ENCODE measurements around the gene CDKN2B-AS1. TPM values are rescaled to one million over a fixed set of nuclear protein-coding genes. Genes with fewer than 3 reads are reported as not detected.
A peak's percentile ranks its signal among the peaks of the same experiment; 100 is the strongest.

CDKN2B-AS1 gene
- total RNA-seq, 1 donor = 9.5 TPM

DNA sequence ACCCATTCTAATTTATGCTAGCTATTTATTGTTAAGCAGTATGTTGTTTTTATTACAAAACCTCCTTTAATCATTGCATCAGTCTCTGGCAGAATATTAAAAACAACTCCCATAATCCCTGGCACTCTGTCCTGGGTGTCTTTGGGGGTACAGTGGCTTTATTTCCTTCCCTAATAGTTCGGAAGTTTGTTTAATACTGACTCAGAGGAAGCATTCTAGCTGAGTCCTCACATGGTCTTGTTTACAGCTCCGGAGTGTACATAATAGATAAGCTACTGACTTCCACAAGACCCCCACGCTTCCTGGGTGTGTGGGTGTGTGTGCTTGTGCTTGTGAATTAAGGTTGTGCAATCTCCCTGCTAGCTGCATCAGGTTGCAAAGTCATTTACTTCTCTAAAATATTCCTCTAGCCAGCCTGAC is 164.3 kb downstream of the CDKN2B-AS1 start:
- DNase-seq (ENCODE audit: low read depth) = peak; percentile 96
- H3K4me3 ChIP-seq (ENCODE audit: low read depth, low read length) = no peak overlapping the region
- TF ChIP-seq, protein P1, sequence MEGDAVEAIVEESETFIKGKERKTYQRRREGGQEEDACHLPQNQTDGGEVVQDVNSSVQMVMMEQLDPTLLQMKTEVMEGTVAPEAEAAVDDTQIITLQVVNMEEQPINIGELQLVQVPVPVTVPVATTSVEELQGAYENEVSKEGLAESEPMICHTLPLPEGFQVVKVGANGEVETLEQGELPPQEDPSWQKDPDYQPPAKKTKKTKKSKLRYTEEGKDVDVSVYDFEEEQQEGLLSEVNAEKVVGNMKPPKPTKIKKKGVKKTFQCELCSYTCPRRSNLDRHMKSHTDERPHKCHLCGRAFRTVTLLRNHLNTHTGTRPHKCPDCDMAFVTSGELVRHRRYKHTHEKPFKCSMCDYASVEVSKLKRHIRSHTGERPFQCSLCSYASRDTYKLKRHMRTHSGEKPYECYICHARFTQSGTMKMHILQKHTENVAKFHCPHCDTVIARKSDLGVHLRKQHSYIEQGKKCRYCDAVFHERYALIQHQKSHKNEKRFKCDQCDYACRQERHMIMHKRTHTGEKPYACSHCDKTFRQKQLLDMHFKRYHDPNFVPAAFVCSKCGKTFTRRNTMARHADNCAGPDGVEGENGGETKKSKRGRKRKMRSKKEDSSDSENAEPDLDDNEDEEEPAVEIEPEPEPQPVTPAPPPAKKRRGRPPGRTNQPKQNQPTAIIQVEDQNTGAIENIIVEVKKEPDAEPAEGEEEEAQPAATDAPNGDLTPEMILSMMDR (IDR thresholded peaks at IDR 0.05; ENCODE audit: insufficient read depth, low read depth, low read length) = no peak

DNA sequence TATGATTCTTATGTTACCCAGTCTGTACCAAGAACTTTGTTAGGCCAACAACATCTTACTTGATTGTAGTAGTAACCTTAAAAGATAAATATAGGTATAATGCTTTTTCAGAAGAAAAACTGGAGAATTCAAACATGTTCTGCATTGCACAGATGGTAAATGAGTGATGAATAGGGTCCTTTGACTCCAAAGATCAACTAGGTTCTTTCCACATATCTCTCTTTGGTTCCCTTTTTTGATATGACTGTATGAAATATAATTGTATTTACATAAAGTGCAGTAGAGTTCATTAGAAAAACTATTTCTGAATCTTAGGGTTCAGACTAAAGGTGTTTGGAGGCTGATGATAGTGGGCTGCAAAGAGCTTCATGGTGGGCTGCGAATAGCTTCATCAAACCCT is 165.0 kb downstream of the CDKN2B-AS1 start:
- DNase-seq (ENCODE audit: low read depth) = no peak
- TF ChIP-seq, protein P1 (IDR thresholded peaks at IDR 0.05; ENCODE audit: insufficient read depth, low read depth, low read length) = no peak
- no peak overlapping the region for H3K4me3 ChIP-seq (ENCODE audit: low read depth, low read length)

DNA sequence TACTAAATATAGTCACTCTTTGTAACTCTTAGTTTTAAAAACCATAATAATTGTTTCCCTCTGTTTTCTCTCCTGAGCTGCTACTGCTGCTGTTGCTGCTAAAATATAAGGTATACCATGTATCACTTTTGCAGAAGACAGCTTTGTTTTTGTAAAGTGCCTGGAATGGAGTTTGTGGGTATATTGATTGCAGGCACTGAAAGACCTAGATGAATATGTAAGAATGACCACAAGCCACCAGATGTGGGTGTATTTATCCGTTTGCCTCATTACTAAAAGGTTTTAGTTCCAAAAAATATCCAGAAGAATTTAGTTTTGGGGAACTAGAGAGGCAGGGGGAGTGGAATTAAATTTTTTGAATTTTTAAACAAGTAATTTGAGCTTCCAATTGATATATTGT is 165.6 kb downstream of the CDKN2B-AS1 start:
- DNase-seq (ENCODE audit: low read depth) = peak; percentile 54
- no peak overlapping the region for H3K4me3 ChIP-seq (ENCODE audit: low read depth, low read length)
- TF ChIP-seq, protein P1 (IDR thresholded peaks at IDR 0.05; ENCODE audit: insufficient read depth, low read depth, low read length) = no peak

DNA sequence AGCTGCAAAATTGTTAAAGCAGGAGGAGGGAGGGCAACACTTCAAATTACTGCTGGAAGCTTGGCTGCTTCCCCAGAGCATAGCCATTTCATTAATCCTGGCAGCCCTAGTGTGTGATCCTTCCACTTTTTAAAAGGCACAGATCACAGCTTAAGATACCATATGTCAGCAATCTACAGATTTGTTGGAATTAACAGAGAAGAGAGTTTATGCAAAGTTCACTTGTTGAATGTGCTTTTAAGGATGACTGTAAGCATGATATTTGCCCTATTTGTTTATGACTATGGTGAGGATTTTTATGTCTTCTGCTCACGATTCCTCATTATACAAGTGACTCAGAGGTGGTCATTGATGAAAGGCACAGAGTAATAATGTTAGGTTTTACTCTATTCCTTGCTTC is 170.6 kb downstream of the CDKN2B-AS1 start:
- TF ChIP-seq, protein P1 (IDR thresholded peaks at IDR 0.05; ENCODE audit: insufficient read depth, low read depth, low read length) = no peak
- H3K4me3 ChIP-seq (ENCODE audit: low read depth, low read length) = no peak overlapping the region
- peak; percentile 76 for DNase-seq (ENCODE audit: low read depth)

DNA sequence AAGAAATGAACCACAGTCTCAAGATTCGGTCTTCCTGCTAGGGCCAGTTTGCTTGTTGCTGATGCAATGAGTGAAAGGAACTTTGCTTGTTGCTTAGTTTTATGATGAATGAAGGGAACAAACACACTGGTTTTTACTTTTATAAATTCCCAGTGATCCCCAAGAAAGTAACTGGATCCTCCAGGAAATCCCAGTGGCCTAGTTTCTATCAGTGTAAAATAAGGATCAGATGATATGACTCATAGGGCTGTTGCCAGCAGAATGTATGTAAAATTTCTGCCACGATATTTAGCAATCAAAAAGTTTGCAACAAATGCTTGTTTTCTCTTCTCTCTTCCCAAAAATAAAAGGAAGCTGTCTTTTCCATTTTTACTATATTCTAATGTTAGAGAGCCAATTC is 174.7 kb downstream of the CDKN2B-AS1 start:
- peak; percentile 92 for DNase-seq (ENCODE audit: low read depth)
- TF ChIP-seq, protein P1 (IDR thresholded peaks at IDR 0.05; ENCODE audit: insufficient read depth, low read depth, low read length) = no peak
- no peak overlapping the region for H3K4me3 ChIP-seq (ENCODE audit: low read depth, low read length)

DNA sequence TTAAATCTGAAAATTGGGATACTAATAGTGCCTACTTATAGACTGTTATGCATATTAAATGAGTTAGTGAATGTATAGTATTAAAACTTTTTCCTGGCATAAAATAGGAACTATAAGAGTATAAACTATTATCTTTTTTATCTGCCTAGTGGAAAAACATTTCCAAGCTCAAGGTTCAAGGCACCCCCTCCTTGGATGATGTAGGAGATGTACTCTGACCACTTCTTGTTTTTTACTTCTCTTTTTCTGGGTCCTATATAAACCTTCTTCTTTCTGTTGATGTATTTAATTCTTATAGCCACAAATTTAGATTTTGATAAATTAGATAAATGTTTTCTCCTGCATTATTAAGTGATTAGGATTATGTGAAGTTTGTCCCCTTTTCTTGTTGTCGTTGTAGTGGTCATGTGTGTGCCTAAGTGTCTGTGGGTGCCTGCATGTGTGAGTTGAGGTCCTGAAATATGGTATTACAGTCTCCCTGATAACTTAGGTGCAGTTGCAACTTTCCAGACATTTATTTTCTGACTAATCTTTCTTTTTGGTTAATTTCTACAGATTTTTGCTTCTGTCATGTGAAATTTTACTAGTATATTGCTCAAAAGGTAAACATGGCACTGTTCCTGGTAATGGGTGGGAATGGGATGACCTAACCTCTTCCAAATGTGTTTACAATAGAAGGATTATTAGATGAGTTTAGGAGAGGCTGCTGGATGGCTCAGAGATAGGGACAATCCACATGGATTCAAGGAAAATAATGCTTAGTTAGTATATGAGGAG is 175.3 kb downstream of the CDKN2B-AS1 start:
- peak; percentile 98 for DNase-seq (ENCODE audit: low read depth)
- TF ChIP-seq, protein P1 (IDR thresholded peaks at IDR 0.05; ENCODE audit: insufficient read depth, low read depth, low read length) = no peak
- no peak overlapping the region for H3K4me3 ChIP-seq (ENCODE audit: low read depth, low read length)

Small RNAs within 50 kb of the gene (small RNA-seq; reads per million reads assigned to genes)
- not detected for gene RF01909
- gene RF02045 = not detected

Other genes starting within 250 kb of the CDKN2B-AS1 start
- gene MTAP, start 192.2 kb upstream of the CDKN2B-AS1 start, total RNA-seq = 26.4 and 36.7 TPM in 2 replicates
- 20.7 and 32.5 TPM in 2 replicates for gene CDKN2A, start 399 bp upstream of the CDKN2B-AS1 start, total RNA-seq
- 43.2 and 58.3 TPM in 2 replicates for gene CDKN2B, start 14.5 kb downstream of the CDKN2B-AS1 start, total RNA-seq